H1 (cell line): ENCODE results near the gene UPB1. TPM values are rescaled to one million over a fixed set of nuclear protein-coding genes. Genes with fewer than 3 reads are reported as not detected.

ENCODE experiments used
- CTCF ChIA-PET: fragments of 300-600 bp; sonication (Branson Sonifier 250); formaldehyde crosslinking; loops from one replicate; lab custom pipeline; 2021; ENCODE audit not compliant: partially characterized antibody; lab: Charles Lee
- POLR2A ChIA-PET: fragments of 300-600 bp; sonication (Branson Sonifier 250); formaldehyde crosslinking; loops from one replicate; lab custom pipeline; 2021; ENCODE audit warnings: inconsistent platforms; ENCODE audit not compliant: partially characterized antibody; lab: Charles Lee
- DNase-seq, 2 experiments: peaks; one replicate each; pipeline versions ENCODE4 v3.0.0 to v3.0.0-alpha.2; 2010 to 2022; ENCODE audit warnings: low spot score in 2 of 2, low read depth in 1 of 2, mixed read lengths in 1 of 2
- FAIRE-seq: peaks from 2 replicates; lab custom pipeline; 2011; peaks lifted over from hg19 to GRCh38; lab: Jason Lieb, UNC
- H2AFZ ChIP-seq: 2 replicates; pipeline ENCODE4 v1.8.1; 2012; ENCODE audit warnings: low read length, inconsistent platforms
- H2AK5ac ChIP-seq: 2 replicates; pipeline ENCODE4 v1.6.1; 2013; ENCODE audit warnings: low read depth, low read length
- H2BK120ac ChIP-seq: replicated peaks from 2 replicates; pipeline ENCODE3; 2013; ENCODE audit warnings: low read depth, low read length, inconsistent platforms
- H2BK12ac ChIP-seq: 2 replicates; pipeline ENCODE4 v1.6.1; 2013; ENCODE audit warnings: low read depth, low read length
- H2BK15ac ChIP-seq: 2 replicates; pipeline ENCODE4 v1.6.1; 2013; ENCODE audit warnings: low read length
- H2BK20ac ChIP-seq: 2 replicates; pipeline ENCODE4 v1.6.1; 2013; ENCODE audit warnings: low read length
- H2BK5ac ChIP-seq: 2 replicates; pipeline ENCODE4 v1.6.1; 2013; ENCODE audit warnings: low read depth, low read length
- H3K14ac ChIP-seq: 2 replicates; pipeline ENCODE4 v1.6.1; 2013; ENCODE audit warnings: inconsistent platforms; ENCODE audit not compliant: insufficient read length
- H3K18ac ChIP-seq: 2 replicates; pipeline ENCODE4 v1.6.1; 2013; ENCODE audit warnings: low read length; ENCODE audit errors: extremely low read depth
- H3K23ac ChIP-seq: 2 replicates; pipeline ENCODE4 v1.6.1; 2013; ENCODE audit warnings: inconsistent platforms; ENCODE audit not compliant: insufficient read length
- H3K23me2 ChIP-seq: 2 replicates; pipeline ENCODE4 v1.6.1; 2013; ENCODE audit warnings: low read depth, low read length
- H3K27ac ChIP-seq: 2 replicates; pipeline ENCODE4 v1.6.1; 2011; ENCODE audit warnings: low read depth, low read length, inconsistent platforms
- H3K27me3 ChIP-seq, 4 experiments: replicated peaks in 1 of 4; 1 replicate in 1 of 4; 2 replicates in 3 of 4; pipeline versions ENCODE4 v1.6.1 to v1.8.1; 2011 to 2013; ENCODE audit warnings: low read length in 3 of 4, mild to moderate bottlenecking in 3 of 4, inconsistent platforms in 2 of 4, mixed read lengths in 2 of 4, moderate library complexity in 1 of 4; ENCODE audit not compliant: control insufficient read depth in 3 of 4, insufficient read depth in 3 of 4; ENCODE audit errors: extremely low read depth in 1 of 4
- H3K36me3 ChIP-seq, 4 experiments: 2 replicates each; pipeline versions ENCODE4 v1.6.1 to v1.8.1; 2011 to 2013; ENCODE audit warnings: mild to moderate bottlenecking in 4 of 4, low read length in 3 of 4, moderate library complexity in 2 of 4, control low read depth in 1 of 4, inconsistent platforms in 1 of 4; ENCODE audit not compliant: insufficient read depth in 4 of 4, control insufficient read depth in 2 of 4
- H3K4ac ChIP-seq: replicated peaks from 2 replicates; pipeline ENCODE3; 2013; ENCODE audit warnings: low read length, low read depth, mixed read lengths, inconsistent platforms; ENCODE audit not compliant: insufficient read length
- H3K4me1 ChIP-seq, 4 experiments: replicated peaks in 1 of 4; 1 replicate in 1 of 4; 2 replicates in 3 of 4; pipeline versions ENCODE4 v1.6.1 to v1.8.1; 2011 to 2013; ENCODE audit warnings: low read length in 3 of 4, inconsistent platforms in 2 of 4, mixed read lengths in 1 of 4; ENCODE audit not compliant: insufficient read depth in 4 of 4, control insufficient read depth in 3 of 4
- H3K4me2 ChIP-seq, 2 experiments: 2 replicates each; pipeline versions ENCODE4 v1.6.1 to v1.8.1; 2011 to 2013; ENCODE audit warnings: low read depth in 2 of 2, low read length in 2 of 2, control low read depth in 1 of 2, inconsistent platforms in 1 of 2, mild to moderate bottlenecking in 1 of 2; ENCODE audit not compliant: insufficient read depth in 1 of 2
- H3K4me3 ChIP-seq, 4 experiments: fragments of 200-600, 300-600 bp in 1 of 4; sonication (generic), shearing (Covaris generic), sonication (Bioruptor Twin) in 1 of 4; 2 replicates each; pipeline versions ENCODE4 v1.5.1 to v1.8.1; 2011 to 2016; ENCODE audit warnings: low read length in 4 of 4, low read depth in 3 of 4, control low read depth in 2 of 4, inconsistent platforms in 2 of 4, mild to moderate bottlenecking in 2 of 4, mixed read lengths in 1 of 4, moderate library complexity in 1 of 4; ENCODE audit not compliant: insufficient read depth in 2 of 4; ENCODE audit errors: extremely low read depth in 1 of 4
- H3K56ac ChIP-seq: replicated peaks from 2 replicates; pipeline ENCODE3; 2013; ENCODE audit warnings: low read depth, mild to moderate bottlenecking, mixed read lengths, low read length, inconsistent platforms; ENCODE audit not compliant: insufficient read length
- H3K79me1 ChIP-seq: 2 replicates; pipeline ENCODE4 v1.6.1; 2013; ENCODE audit warnings: low read depth, low read length, control low read depth
- H3K79me2 ChIP-seq, 2 experiments: 2 replicates each; pipeline versions ENCODE4 v1.6.1 to v1.8.1; 2012 to 2013; ENCODE audit warnings: low read length in 2 of 2, mild to moderate bottlenecking in 2 of 2, inconsistent platforms in 1 of 2; ENCODE audit not compliant: insufficient read depth in 2 of 2, control insufficient read depth in 1 of 2
- H3K9ac ChIP-seq, 4 experiments: replicated peaks in 1 of 4; 1 replicate in 1 of 4; 2 replicates in 3 of 4; pipeline versions ENCODE4 v1.6.1 to v1.8.1; 2011 to 2013; ENCODE audit warnings: low read depth in 3 of 4, low read length in 3 of 4, control low read depth in 2 of 4, mild to moderate bottlenecking in 2 of 4, moderate library complexity in 2 of 4, inconsistent platforms in 1 of 4; ENCODE audit errors: extremely low read depth in 1 of 4
- H3K9me3 ChIP-seq, 2 experiments: 2 replicates each; pipeline versions ENCODE4 v1.6.1 to v1.8.1; 2012 to 2013; ENCODE audit warnings: mild to moderate bottlenecking in 2 of 2, moderate library complexity in 2 of 2, control low read depth in 1 of 2, inconsistent platforms in 1 of 2, low read depth in 1 of 2, low read length in 1 of 2, mixed read lengths in 1 of 2; ENCODE audit not compliant: insufficient read depth in 2 of 2
- H4K20me1 ChIP-seq, 2 experiments: replicated peaks in 1 of 2; 2 replicates each; pipeline versions ENCODE3 to v1.8.1; 2011 to 2013; ENCODE audit warnings: inconsistent platforms in 2 of 2, low read length in 2 of 2, mild to moderate bottlenecking in 1 of 2; ENCODE audit not compliant: insufficient read depth in 2 of 2, control insufficient read depth in 1 of 2
- H4K5ac ChIP-seq: 2 replicates; pipeline ENCODE4 v1.6.1; 2013; ENCODE audit warnings: low read length, low read depth, mixed read lengths, inconsistent platforms; ENCODE audit not compliant: insufficient read length
- H4K8ac ChIP-seq: 2 replicates; pipeline ENCODE4 v1.8.0; 2013; ENCODE audit warnings: mild to moderate bottlenecking, moderate library complexity, low read length, inconsistent platforms; ENCODE audit not compliant: insufficient read depth; ENCODE audit errors: extremely low read depth
- H4K91ac ChIP-seq: replicated peaks from 2 replicates; pipeline ENCODE3; 2013; ENCODE audit warnings: low read length, mixed read lengths, inconsistent platforms; ENCODE audit not compliant: insufficient read length
- ASH2L ChIP-seq: fragments of 200-600, 300-600 bp; sonication (generic); IDR thresholded peaks from one replicate; pipeline ENCODE4 v1.7.1; 2017; ENCODE audit warnings: low read length
- BCL11A ChIP-seq, 2 experiments: IDR thresholded peaks; one replicate each; pipeline ENCODE4 v1.6.1; 2011; ENCODE audit warnings: low read depth in 2 of 2, low read length in 2 of 2, mild to moderate bottlenecking in 2 of 2
- BRCA1 ChIP-seq: IDR thresholded peaks from 2 replicates; pipeline ENCODE4 v1.6.1; 2012; ENCODE audit warnings: low read depth, low read length, improper control_type of control experiment
- CBX8 ChIP-seq: fragments of 300-800, 300-1000 bp; sonication (generic); IDR thresholded peaks from 2 replicates; pipeline ENCODE4 v1.7.1; 2016; ENCODE audit warnings: low read depth, low read length, borderline replicate concordance
- CHD2 ChIP-seq: IDR thresholded peaks from 2 replicates; pipeline ENCODE4 v1.6.1; 2012; ENCODE audit warnings: low read length, improper control_type of control experiment
- GTF2F1 ChIP-seq: IDR thresholded peaks from 2 replicates; pipeline ENCODE4 v1.6.1; 2012; ENCODE audit warnings: low read depth, low read length, improper control_type of control experiment, borderline replicate concordance
- POU5F1 ChIP-seq: IDR thresholded peaks from 2 replicates; pipeline ENCODE4 v1.6.1; 2011; ENCODE audit warnings: low read depth, mild to moderate bottlenecking, low read length, moderate library complexity
- RBBP5 ChIP-seq: IDR thresholded peaks from 2 replicates; pipeline ENCODE4 v1.7.1; 2012; ENCODE audit warnings: low read depth, mild to moderate bottlenecking, inconsistent platforms, low read length, moderate library complexity, borderline replicate concordance
- SIN3A ChIP-seq, 2 experiments: IDR thresholded peaks in 1 of 2; conservative IDR thresholded peaks in 1 of 2; 2 replicates each; pipeline ENCODE4 v1.6.1; 2011 to 2012; ENCODE audit warnings: low read length in 2 of 2, improper control_type of control experiment in 1 of 2, low read depth in 1 of 2, mild to moderate bottlenecking in 1 of 2
- WGBS, 2 experiments: shearing (Covaris generic) in 1 of 2; methylation state at CpG; one replicate each; pipeline versions ENCODE4 v1.1.6 to v1.1.7; 2013 to 2015; ENCODE audit warnings: low lambda C conversion rate in 2 of 2, mixed read lengths in 2 of 2, inconsistent platforms in 1 of 2, low coverage in 1 of 2, missing lambda C conversion rate in 1 of 2; ENCODE audit not compliant: insufficient replicate concordance in 2 of 2, insufficient coverage in 1 of 2, insufficient read length in 1 of 2; ENCODE audit errors: extremely low coverage in 1 of 2, missing lambda C conversion rate in 1 of 2; 5-methylcytosine and 5-hydroxymethylcytosine counted together
- polyA plus RNA-seq, 7 experiments: library from polyadenylated mRNA; depleted of rRNA in 3 of 7; stranded (reverse) in 5 of 7; unstranded in 2 of 7; fragments of >200 nt in 5 of 7; fragments of 200-250 nt in 2 of 7; gene quantifications; 1 replicate in 5 of 7; 2 replicates in 1 of 7; 4 replicates in 1 of 7; pipeline versions ENCODE4 v1.2.1 to v1.2.3, GENCODE V29; 2011 to 2013; ENCODE audit warnings: missing spikeins in 2 of 7, mixed read lengths in 2 of 7
- total RNA-seq: library from RNA; stranded (reverse); fragmentation: NEBNext Ultra II Directional; extraction: Animal tissue kit (Norgen Biotek cat#: 25700); gene quantifications from 2 replicates; pipeline ENCODE4 v1.2.1, GENCODE V29; 2021
- TF ChIP-seq, protein P1 (sequence below): IDR thresholded peaks from 2 replicates; pipeline ENCODE4 v1.6.1; 2011; ENCODE audit warnings: low read depth, mild to moderate bottlenecking, low read length; ENCODE audit not compliant: insufficient read depth
- TF ChIP-seq, protein P2 (sequence below), 3 experiments: IDR thresholded peaks; 1 replicate in 2 of 3; 2 replicates in 1 of 3; pipeline versions ENCODE4 v1.5.1 to v1.6.1; 2011; ENCODE audit warnings: low read length in 3 of 3, mild to moderate bottlenecking in 3 of 3, inconsistent platforms in 2 of 3, low read depth in 1 of 3, moderate library complexity in 1 of 3; ENCODE audit not compliant: insufficient read depth in 1 of 3; ENCODE audit errors: control extremely low read depth in 1 of 3

Gene UPB1
- total and polyA plus RNA-seq, 2 of the 8 experiments (the other 6 are each of a cell fraction or from before 2014, with no cell fraction given), result 0.09 TPM; not detected in 1

DNA sequence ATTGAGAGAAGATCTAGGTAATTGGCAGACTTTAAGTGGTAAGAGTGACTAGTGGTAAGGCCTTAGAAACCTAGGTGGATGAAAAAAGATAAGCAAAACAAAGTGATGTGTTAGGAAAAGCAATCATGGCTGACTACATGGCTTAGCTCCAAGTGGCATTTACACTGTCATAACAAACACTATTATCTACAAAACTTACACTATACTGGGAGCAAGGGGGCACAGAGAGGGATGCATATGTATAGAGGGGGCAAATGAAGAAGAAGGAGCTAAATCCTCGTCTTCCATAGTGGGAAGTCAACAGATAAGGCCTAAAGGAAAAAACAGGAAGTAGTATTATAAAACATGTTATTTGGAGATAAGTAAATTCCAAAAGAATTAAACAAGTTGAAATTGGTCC, 35.2 kb upstream of the UPB1 start:
- H2AK5ac ChIP-seq, result no peak overlapping the region
- H3K9ac ChIP-seq, result no peak overlapping the region
- no peak overlapping the region for H2BK20ac ChIP-seq
- H3K27me3 ChIP-seq, result no peaks in the 10 kb centered on the region
- DNase-seq, result no peak
- H3K4ac ChIP-seq, result no peak overlapping the region
- no peak overlapping the region for H3K4me2 ChIP-seq
- ChIA-PET CTCF (interaction anchor here (0.9 to 3.6 kb wide), 7 partner anchors 11 to 48 kb away, joined by 3 to 16 read pairs (median 4); no protein-coding TSS in a partner anchor), POLR2A (interaction anchor here (0.6 to 0.9 kb wide), 2 partner anchors 11 to 139 kb away, joined by 3 to 4 read pairs; no protein-coding TSS in a partner anchor)
- no peak overlapping the region for H3K23ac ChIP-seq
- no peaks in the 10 kb centered on the region for H3K79me1 ChIP-seq
- no peaks in the 10 kb centered on the region for H3K9me3 ChIP-seq
- no peaks in the 10 kb centered on the region for H3K23me2 ChIP-seq
- no peak overlapping the region for H2AFZ ChIP-seq
- no peak overlapping the region for H3K14ac ChIP-seq
- H3K4me1 ChIP-seq, result peaks cover 0 to 4% (median 3%) of the 10 kb centered on the region in 4 experiments; a peak in 5 of 7 replicates
- no peak overlapping the region for H3K18ac ChIP-seq
- no peak overlapping the region for H4K5ac ChIP-seq
- WGBS, 2 experiments, result 88% methylated on average over 1 of the region's 1 CpG; no CpG with 5 or more reads in 1 of the 2 experiments
- no peaks in the 10 kb centered on the region for H4K20me1 ChIP-seq
- TF ChIP-seq BCL11A (IDR thresholded peaks at IDR 0.05; ENCODE audit: low read depth in 2 of 2, low read length in 2 of 2), result no peak
- TF ChIP-seq POU5F1, result no peak
- no peak for TF ChIP-seq CBX8
- TF ChIP-seq, protein P1, sequence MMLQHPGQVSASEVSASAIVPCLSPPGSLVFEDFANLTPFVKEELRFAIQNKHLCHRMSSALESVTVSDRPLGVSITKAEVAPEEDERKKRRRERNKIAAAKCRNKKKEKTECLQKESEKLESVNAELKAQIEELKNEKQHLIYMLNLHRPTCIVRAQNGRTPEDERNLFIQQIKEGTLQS, result no peak
- no peak for TF ChIP-seq BRCA1
- TF ChIP-seq RBBP5, result no peak
- no peak for TF ChIP-seq CHD2
- TF ChIP-seq GTF2F1, result no peak
- TF ChIP-seq SIN3A (conservative IDR thresholded peaks at IDR 0.05 in 1 of 2, IDR thresholded peaks at IDR 0.05 in 1 of 2; ENCODE audit: low read depth in 1 of 2, low read length in 2 of 2), result no peak
- no peak for TF ChIP-seq ASH2L
- TF ChIP-seq, protein P2, sequence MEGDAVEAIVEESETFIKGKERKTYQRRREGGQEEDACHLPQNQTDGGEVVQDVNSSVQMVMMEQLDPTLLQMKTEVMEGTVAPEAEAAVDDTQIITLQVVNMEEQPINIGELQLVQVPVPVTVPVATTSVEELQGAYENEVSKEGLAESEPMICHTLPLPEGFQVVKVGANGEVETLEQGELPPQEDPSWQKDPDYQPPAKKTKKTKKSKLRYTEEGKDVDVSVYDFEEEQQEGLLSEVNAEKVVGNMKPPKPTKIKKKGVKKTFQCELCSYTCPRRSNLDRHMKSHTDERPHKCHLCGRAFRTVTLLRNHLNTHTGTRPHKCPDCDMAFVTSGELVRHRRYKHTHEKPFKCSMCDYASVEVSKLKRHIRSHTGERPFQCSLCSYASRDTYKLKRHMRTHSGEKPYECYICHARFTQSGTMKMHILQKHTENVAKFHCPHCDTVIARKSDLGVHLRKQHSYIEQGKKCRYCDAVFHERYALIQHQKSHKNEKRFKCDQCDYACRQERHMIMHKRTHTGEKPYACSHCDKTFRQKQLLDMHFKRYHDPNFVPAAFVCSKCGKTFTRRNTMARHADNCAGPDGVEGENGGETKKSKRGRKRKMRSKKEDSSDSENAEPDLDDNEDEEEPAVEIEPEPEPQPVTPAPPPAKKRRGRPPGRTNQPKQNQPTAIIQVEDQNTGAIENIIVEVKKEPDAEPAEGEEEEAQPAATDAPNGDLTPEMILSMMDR (IDR thresholded peaks at IDR 0.05; ENCODE audit: control extremely low read depth in 1 of 3, insufficient read depth in 1 of 3, low read depth in 1 of 3, low read length in 3 of 3), result no peak
- H4K8ac ChIP-seq, result no peak overlapping the region
- no peak overlapping the region for H2BK120ac ChIP-seq
- no peak overlapping the region for H2BK12ac ChIP-seq
- no peak overlapping the region for H3K27ac ChIP-seq
- no peaks in the 10 kb centered on the region for H3K36me3 ChIP-seq
- no peak overlapping the region for H2BK5ac ChIP-seq
- H2BK15ac ChIP-seq, result no peak overlapping the region
- H3K79me2 ChIP-seq, result no peaks in the 10 kb centered on the region
- FAIRE-seq, result no peak
- no peak overlapping the region for H3K4me3 ChIP-seq
- H3K56ac ChIP-seq, result no peak overlapping the region
- no peak overlapping the region for H4K91ac ChIP-seq
